ENCODE data around the gene INF2. TPM values are rescaled to one million over a fixed set of nuclear protein-coding genes. Genes with fewer than 3 reads are reported as not detected.
"Not testable (repeated sequence)": the region's sequence is repeated elsewhere in the genome, so short reads cannot be mapped to it uniquely, and the experiment has no call there.

Gene INF2
- total RNA-seq, 4 donors from 2014 or later: 44.6 to 102 (median 64.7) TPM

- Histone ChIP-seq H3K9me3 (peaks cover 0 to 7% (median 0%) of the 10 kb centered on the region in 3 donors), H3K27me3 (peaks cover 25% of the 10 kb centered on the region), H3K4me3 (no peak overlapping the region), H3K27ac (no peak overlapping the region), H3K36me3 (no peaks in the 10 kb centered on the region), H3K4me1 (peaks cover 0 to 12% (median 0%) of the 10 kb centered on the region in 3 donors)
- no peak for TF ChIP-seq EP300 (IDR thresholded peaks at IDR 0.05)
- ATAC-seq: no peak
- 100% methylated on average over 2 of the region's 7 CpGs; no CpG with 5 or more reads in 1 of the 2 donors for WGBS, 2 donors (ENCODE audit: low coverage in 1 of 2)
Measured at GRCh38 chr14:104664107-104664506, 25.3 kb upstream of the INF2 start.

- Histone ChIP-seq H3K36me3 (no peaks in the 10 kb centered on the region), H3K4me1 (peaks cover 0 to 12% (median 0%) of the 10 kb centered on the region in 3 donors), H3K9me3 (peaks cover 0 to 7% (median 0%) of the 10 kb centered on the region in 3 donors), H3K4me3 (no peak overlapping the region), H3K27me3 (peaks cover 21% of the 10 kb centered on the region), H3K27ac (no peak overlapping the region)
- WGBS, 2 donors (ENCODE audit: low coverage in 1 of 2): 79% methylated on average over 5 of the region's 10 CpGs; no CpG with 5 or more reads in 1 of the 2 donors
- ATAC-seq: no peak
- TF ChIP-seq POLR2A (IDR thresholded peaks at IDR 0.05) (no peak), EP300 (IDR thresholded peaks at IDR 0.05) (no peak), POLR2AphosphoS5 (IDR thresholded peaks at IDR 0.05) (no peak)
- TF ChIP-seq, protein P1, sequence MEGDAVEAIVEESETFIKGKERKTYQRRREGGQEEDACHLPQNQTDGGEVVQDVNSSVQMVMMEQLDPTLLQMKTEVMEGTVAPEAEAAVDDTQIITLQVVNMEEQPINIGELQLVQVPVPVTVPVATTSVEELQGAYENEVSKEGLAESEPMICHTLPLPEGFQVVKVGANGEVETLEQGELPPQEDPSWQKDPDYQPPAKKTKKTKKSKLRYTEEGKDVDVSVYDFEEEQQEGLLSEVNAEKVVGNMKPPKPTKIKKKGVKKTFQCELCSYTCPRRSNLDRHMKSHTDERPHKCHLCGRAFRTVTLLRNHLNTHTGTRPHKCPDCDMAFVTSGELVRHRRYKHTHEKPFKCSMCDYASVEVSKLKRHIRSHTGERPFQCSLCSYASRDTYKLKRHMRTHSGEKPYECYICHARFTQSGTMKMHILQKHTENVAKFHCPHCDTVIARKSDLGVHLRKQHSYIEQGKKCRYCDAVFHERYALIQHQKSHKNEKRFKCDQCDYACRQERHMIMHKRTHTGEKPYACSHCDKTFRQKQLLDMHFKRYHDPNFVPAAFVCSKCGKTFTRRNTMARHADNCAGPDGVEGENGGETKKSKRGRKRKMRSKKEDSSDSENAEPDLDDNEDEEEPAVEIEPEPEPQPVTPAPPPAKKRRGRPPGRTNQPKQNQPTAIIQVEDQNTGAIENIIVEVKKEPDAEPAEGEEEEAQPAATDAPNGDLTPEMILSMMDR (IDR thresholded peaks at IDR 0.05): no peak
Measured at GRCh38 chr14:104664588-104664987, 24.8 kb upstream of the INF2 start.

DNA sequence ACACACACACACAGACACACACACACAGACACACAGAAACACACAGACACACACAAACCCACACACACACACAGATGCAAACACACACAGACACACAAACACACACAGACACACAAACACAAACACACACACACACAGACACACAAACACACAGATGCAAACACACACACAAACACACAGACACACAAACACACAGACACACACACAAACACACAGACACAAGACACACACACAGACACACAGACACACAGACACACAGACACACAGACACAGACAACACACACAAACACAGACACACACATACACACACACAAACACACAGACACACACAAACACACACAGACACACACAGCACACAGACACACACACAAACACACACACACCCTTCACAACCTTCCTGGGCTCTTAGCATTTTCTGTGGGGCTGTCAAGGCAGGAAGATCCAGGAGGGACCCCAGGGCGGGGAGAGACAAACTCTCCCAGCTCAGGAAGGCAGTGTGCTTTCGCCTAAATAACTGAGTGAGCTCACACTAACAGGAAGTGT, 24.2 kb upstream of the INF2 start:
- no peak overlapping the region for H3K4me3 ChIP-seq
- H3K9me3 ChIP-seq: peaks cover 0 to 7% (median 0%) of the 10 kb centered on the region in 3 donors
- TF ChIP-seq POLR2AphosphoS5 (IDR thresholded peaks at IDR 0.05): no peak
- TF ChIP-seq EP300 (IDR thresholded peaks at IDR 0.05): no peak
- TF ChIP-seq POLR2A (IDR thresholded peaks at IDR 0.05): no peak
- TF ChIP-seq, protein P1 (IDR thresholded peaks at IDR 0.05): no peak
- H3K36me3 ChIP-seq: no peaks in the 10 kb centered on the region
- 60% methylated on average over 2 of the region's 2 CpGs; no CpG with 5 or more reads in 1 of the 2 donors for WGBS, 2 donors (ENCODE audit: low coverage in 1 of 2)
- peaks cover 0 to 7% (median 0%) of the 10 kb centered on the region in 3 donors for H3K4me1 ChIP-seq
- ATAC-seq: no peak
- peak overlapping the region in 2 of 4 donors; percentile 32 to 56 for H3K27ac ChIP-seq
- H3K27me3 ChIP-seq: peaks cover 15% of the 10 kb centered on the region

DNA sequence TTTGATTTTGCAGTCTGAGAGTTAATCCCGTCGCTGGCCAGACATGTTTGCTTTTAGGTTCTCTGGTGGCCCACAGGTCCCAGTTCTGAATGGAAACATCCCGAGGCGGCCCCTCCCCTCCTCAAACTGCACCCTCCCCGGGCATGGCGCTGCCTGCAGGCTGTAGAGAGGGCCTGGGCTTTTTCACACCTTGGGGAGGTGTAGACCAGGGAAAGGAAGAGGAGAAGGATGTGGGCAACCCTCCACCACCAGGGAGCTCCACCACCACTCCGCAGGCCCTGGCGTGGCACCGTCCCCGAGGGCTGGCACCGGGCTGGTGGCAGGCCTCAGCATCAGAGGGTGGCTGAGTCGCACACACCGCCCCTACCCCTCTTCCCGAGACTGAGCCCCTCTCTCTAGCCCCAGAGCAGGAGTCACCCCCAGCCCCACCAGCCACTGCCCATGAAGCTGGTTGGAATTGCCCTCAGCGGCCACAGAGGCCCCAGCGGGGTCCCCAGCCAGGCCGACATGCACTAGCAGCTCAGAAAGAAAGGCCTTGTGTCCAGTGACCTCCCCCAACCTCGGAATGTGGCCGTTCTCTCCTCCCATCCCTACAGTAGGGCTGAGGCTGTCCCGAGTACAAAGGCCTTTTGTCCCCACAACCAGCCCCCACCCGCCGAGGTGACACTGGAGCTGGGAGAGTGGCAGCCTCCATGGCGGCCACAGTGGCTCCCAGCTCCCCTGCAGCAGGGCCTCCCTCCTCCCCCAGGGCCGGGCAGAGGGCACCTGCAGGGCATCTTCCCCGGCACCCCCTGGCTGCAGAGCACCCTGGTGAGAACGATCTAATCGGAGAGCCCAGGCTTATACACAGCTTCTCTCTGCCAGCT, 23.5 kb upstream of the INF2 start:
- Histone ChIP-seq H3K27me3 (peaks cover 9% of the 10 kb centered on the region), H3K9me3 (peaks cover 0 to 7% (median 0%) of the 10 kb centered on the region in 3 donors), H3K4me3 (no peak overlapping the region), H3K36me3 (no peaks in the 10 kb centered on the region), H3K4me1 (peaks cover 0 to 7% (median 0%) of the 10 kb centered on the region in 3 donors), H3K27ac (peak overlapping the region in 3 of 4 donors; percentile 31 to 56 (median 32))
- ATAC-seq: peak; percentile 52
- 44 to 58% methylated on average over 7 to 9 of the region's 27 CpGs for WGBS, 2 donors (ENCODE audit: low coverage in 1 of 2)
- TF ChIP-seq POLR2AphosphoS5 (IDR thresholded peaks at IDR 0.05) (no peak), POLR2A (IDR thresholded peaks at IDR 0.05) (no peak), EP300 (IDR thresholded peaks at IDR 0.05) (no peak)
- TF ChIP-seq, protein P1 (IDR thresholded peaks at IDR 0.05): peak in 3 of 4 experiments; percentile 39 to 55 (median 51)

GRCh38 chr14:104666523-104666895, 22.9 kb upstream of the INF2 start:
- peak overlapping the region in 3 of 4 donors; percentile 31 to 56 (median 32) for H3K27ac ChIP-seq
- 66% methylated on average over 2 of the region's 7 CpGs; no CpG with 5 or more reads in 1 of the 2 donors for WGBS, 2 donors (ENCODE audit: low coverage in 1 of 2)
- H3K36me3 ChIP-seq: not testable (repeated sequence)

More at GRCh38 chr14:104666523-104666895, 22.9 kb upstream of the INF2 start:
- not testable (repeated sequence) for H3K9me3 ChIP-seq, H3K4me1 ChIP-seq, ATAC-seq, H3K4me3 ChIP-seq, H3K27me3 ChIP-seq

Measured in gastroesophageal sphincter (tissue), 4 donors.